Fibroblast of skin of left biceps (primary cell): ENCODE results near the gene NLRP6.
"Not testable (repeated sequence)": the region's sequence is repeated elsewhere in the genome, so short reads cannot be mapped to it uniquely, and the experiment has no call there.

Source experiments
- DNase-seq, 2 experiments: peaks; one replicate each; pipeline ENCODE4 v3.0.0-alpha.2; 2013; ENCODE audit warnings: low read depth in 2 of 2

NLRP6 gene

DNA sequence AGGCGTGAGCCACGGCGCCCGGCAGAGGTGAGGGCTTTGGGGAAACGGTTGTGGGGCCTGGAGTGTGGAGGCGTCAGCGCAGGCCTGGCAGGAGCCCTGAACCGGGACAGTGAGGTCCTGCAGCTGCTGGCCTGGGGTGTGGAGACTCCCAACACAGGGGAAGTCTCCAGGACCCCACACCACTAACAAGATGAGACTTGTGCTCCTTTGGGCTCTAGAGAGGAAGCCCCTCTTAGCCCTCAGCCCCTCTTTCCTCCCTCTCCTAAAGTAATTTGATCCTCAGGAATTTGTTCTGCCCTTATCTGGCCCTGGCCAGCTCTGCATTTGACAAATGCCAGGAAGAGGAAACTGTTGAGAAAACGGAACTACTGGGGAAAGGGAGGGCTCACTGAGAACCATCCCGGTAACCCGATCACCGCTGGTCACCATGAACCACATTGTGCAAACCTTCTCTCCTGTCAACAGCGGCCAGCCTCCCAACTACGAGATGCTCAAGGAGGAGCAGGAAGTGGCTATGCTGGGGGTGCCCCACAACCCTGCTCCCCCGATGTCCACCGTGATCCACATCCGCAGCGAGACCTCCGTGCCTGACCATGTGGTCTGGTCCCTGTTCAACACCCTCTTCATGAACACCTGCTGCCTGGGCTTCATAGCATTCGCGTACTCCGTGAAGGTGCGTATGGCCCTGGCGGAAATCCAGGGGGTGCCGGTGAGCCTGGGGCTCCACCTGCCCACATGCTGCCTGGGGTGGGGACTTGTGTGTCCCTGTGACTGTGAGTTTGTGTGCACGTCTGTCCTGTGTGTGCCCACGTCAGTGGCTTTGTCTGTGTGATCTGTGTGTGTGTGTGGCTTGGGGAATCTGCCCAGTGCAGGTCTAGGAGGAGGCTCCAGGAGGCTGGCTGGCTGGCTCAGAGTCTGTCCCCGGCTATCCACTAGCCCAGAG lies 29.8 kb downstream of the NLRP6 start, which contains the start of gene IFITM2:
Gene IFITM2, plus strand, starts transcription at position 51 of the 943 bp plus-strand sequence. Its CDS starts 377 bp downstream, at position 428.
- peak; percentile 73 to 74 for DNase-seq

GRCh38 chr11:308740-309665 lies 30.8 kb downstream of the NLRP6 start:
- DNase-seq: not testable (repeated sequence)

GRCh38 chr11:309979-310572 lies 31.9 kb downstream of the NLRP6 start:
- DNase-seq: not testable (repeated sequence)

GRCh38 chr11:311013-311748 lies 33.0 kb downstream of the NLRP6 start:
- DNase-seq: not testable (repeated sequence)

GRCh38 chr11:312092-312816 lies 34.0 kb downstream of the NLRP6 start:
- no peak for DNase-seq

DNA sequence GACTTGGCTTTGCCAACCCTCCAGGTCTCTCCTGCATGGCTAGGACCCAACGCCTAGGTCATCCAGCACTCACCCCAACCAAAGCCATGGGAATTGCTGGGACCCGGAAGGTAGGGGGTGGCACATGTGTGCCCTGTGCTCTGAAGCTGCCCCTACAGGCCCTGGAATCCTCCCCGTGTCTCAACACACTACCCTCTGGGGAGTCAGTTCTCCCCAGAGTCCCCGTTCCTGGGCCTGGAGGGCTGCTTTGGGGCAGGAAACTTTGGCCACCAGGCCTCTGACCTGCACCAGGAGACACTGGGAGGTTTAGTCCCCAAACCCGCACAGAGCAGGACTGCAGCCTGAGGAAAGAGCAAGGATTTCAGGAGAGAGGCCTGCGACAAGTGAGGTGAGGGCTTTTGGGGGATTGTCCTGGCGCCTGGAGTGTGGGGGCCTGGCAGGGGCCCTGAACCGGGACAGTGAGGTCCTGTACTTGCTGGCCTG lies 35.1 kb downstream of the NLRP6 start:
- no peak for DNase-seq

GRCh38 chr11:313787-314553 lies 35.8 kb downstream of the NLRP6 start, which contains the start of gene IFITM1:
Gene IFITM1, plus strand, starts transcription at chr11:314040. Its CDS starts 131 bp downstream, at chr11:314171.
- peak; percentile 34 to 40 for DNase-seq

DNA sequence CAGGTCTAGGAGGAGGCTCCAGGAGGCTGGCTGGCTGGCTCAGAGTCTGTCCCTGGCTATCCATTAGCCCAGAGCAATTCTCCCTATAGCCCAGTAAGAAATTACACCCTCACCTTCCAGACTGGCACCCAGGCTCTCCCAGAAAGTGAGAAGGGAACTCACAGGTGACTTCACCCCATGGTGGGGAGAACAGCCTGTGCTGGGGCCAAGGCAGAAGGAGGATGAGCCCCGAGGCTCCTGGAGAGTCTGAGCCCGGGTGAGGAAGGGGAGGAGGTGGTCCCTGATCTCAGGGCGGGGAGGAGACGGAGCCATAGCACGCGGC lies 36.3 kb downstream of the NLRP6 start:
- not testable (repeated sequence) for DNase-seq

GRCh38 chr11:315051-315481 lies 36.9 kb downstream of the NLRP6 start:
- no peak for DNase-seq

DNA sequence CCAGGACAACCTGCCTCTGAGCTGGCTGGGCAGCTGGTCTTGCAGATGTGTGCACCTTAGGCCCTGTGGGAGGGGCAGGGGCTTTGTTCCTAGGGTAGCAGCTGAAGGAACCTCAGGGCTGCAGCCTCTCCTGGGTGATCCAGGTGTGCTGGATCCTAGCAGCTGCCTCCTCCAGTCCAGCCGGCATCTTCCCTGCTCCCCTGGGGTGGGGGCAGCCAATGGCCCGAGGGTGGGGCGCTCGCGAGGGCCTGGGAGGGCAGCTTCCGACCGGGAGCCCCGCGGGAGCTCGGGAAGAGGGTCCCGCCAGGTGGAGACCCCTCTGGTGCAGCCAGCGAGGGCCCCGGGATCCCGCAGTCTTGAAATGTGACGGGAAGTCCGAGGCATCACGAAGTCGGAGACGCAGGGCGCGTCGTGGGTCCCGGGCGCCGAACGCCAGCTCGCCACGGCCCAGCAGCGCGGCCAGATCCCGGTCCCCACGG lies 37.3 kb downstream of the NLRP6 start:
- DNase-seq: no peak

- DNase-seq: no peak
Observed at GRCh38 chr11:316031-316701, 38.0 kb downstream of the NLRP6 start.

- DNase-seq: no peak
Observed at GRCh38 chr11:316891-317301, 38.7 kb downstream of the NLRP6 start.

GRCh38 chr11:317668-318404 lies 39.6 kb downstream of the NLRP6 start:
- not testable (repeated sequence) for DNase-seq

GRCh38 chr11:318405-319120 lies 40.4 kb downstream of the NLRP6 start:
- DNase-seq: not testable (repeated sequence)

GRCh38 chr11:319121-319887 lies 41.1 kb downstream of the NLRP6 start:
- DNase-seq: not testable (repeated sequence)

- DNase-seq: not testable (repeated sequence)
Observed at GRCh38 chr11:319888-320273, 41.7 kb downstream of the NLRP6 start.

- DNase-seq: no peak
Observed at GRCh38 chr11:324156-324555, 45.9 kb downstream of the NLRP6 start.
